H9 (cell line): ENCODE results near the gene ISM2. TPM values are rescaled to one million over a fixed set of nuclear protein-coding genes. Genes with fewer than 3 reads are reported as not detected.

ENCODE experiments used
- DNase-seq: peaks from one replicate; pipeline ENCODE4 v3.0.0-alpha.2; 2017
- H2AFZ ChIP-seq: one replicate; pipeline ENCODE4 v1.6.1; 2013; ENCODE audit warnings: mild to moderate bottlenecking, low read length, control low read depth, moderate library complexity
- H2AK5ac ChIP-seq: 2 replicates; pipeline ENCODE4 v1.6.1; 2013; ENCODE audit warnings: low read length, control low read depth, mixed read lengths; ENCODE audit not compliant: insufficient read length
- H2BK120ac ChIP-seq: one replicate; pipeline ENCODE4 v1.6.1; 2013; ENCODE audit warnings: low read depth, mild to moderate bottlenecking, low read length, control low read depth, inconsistent platforms; ENCODE audit not compliant: poor library complexity, severe bottlenecking
- H2BK12ac ChIP-seq: 2 replicates; pipeline ENCODE4 v1.6.1; 2013; ENCODE audit warnings: low read length, control low read depth, mixed read lengths, low read depth; ENCODE audit not compliant: insufficient read length
- H2BK15ac ChIP-seq: 2 replicates; pipeline ENCODE4 v1.6.1; 2013; ENCODE audit warnings: low read depth, low read length, control low read depth
- H2BK20ac ChIP-seq: one replicate; pipeline ENCODE4 v1.6.1; 2013; ENCODE audit warnings: low read depth, mild to moderate bottlenecking, low read length, control low read depth, inconsistent platforms; ENCODE audit not compliant: poor library complexity, severe bottlenecking
- H2BK5ac ChIP-seq: 2 replicates; pipeline ENCODE4 v1.6.1; 2013; ENCODE audit warnings: low read length, control low read depth, mixed read lengths; ENCODE audit not compliant: insufficient read length
- H3K14ac ChIP-seq: 2 replicates; pipeline ENCODE4 v1.6.1; 2013; ENCODE audit warnings: low read length, control low read depth; ENCODE audit not compliant: insufficient read depth
- H3K18ac ChIP-seq: 2 replicates; pipeline ENCODE4 v1.6.1; 2013; ENCODE audit warnings: low read depth, mild to moderate bottlenecking, mixed read lengths, low read length, control low read depth; ENCODE audit not compliant: insufficient read length
- H3K23ac ChIP-seq: 2 replicates; pipeline ENCODE4 v1.6.1; 2013; ENCODE audit warnings: low read length, control low read depth, mixed read lengths, low read depth; ENCODE audit not compliant: insufficient read length
- H3K23me2 ChIP-seq: 2 replicates; pipeline ENCODE4 v1.6.1; 2013; ENCODE audit warnings: low read depth, mild to moderate bottlenecking, mixed read lengths, low read length, control low read depth; ENCODE audit not compliant: insufficient read length, poor library complexity, severe bottlenecking
- H3K27ac ChIP-seq: 2 replicates; pipeline ENCODE4 v1.5.1; 2013; ENCODE audit warnings: low read length, control low read depth, mixed read lengths, low read depth; ENCODE audit not compliant: insufficient read length
- H3K27me3 ChIP-seq: 2 replicates; pipeline ENCODE4 v1.6.1; 2013; ENCODE audit warnings: low read length, control low read depth, inconsistent platforms; ENCODE audit not compliant: insufficient read depth
- H3K4ac ChIP-seq: 2 replicates; pipeline ENCODE4 v1.6.1; 2013; ENCODE audit warnings: low read depth, mild to moderate bottlenecking, control low read depth, inconsistent platforms, low read length, moderate library complexity
- H3K4me1 ChIP-seq: 2 replicates; pipeline ENCODE4 v1.6.1; 2013; ENCODE audit warnings: low read length, control low read depth, inconsistent platforms; ENCODE audit not compliant: insufficient read depth
- H3K4me2 ChIP-seq: 2 replicates; pipeline ENCODE4 v1.6.1; 2013; ENCODE audit warnings: low read length, control low read depth, mixed read lengths; ENCODE audit not compliant: insufficient read length, insufficient read depth
- H3K56ac ChIP-seq: 2 replicates; pipeline ENCODE4 v1.6.1; 2013; ENCODE audit warnings: low read depth, mild to moderate bottlenecking, mixed read lengths, low read length, control low read depth; ENCODE audit not compliant: insufficient read length
- H3K79me1 ChIP-seq: 2 replicates; pipeline ENCODE4 v1.6.1; 2013; ENCODE audit warnings: low read depth, mild to moderate bottlenecking, moderate library complexity, low read length, control low read depth, inconsistent platforms; ENCODE audit not compliant: insufficient read depth, poor library complexity, severe bottlenecking
- H3K79me2 ChIP-seq: 2 replicates; pipeline ENCODE4 v1.6.1; 2013; ENCODE audit warnings: low read length, control low read depth, inconsistent platforms; ENCODE audit not compliant: insufficient read depth
- H3K9ac ChIP-seq: 2 replicates; pipeline ENCODE4 v1.6.1; 2013; ENCODE audit warnings: low read length, control low read depth, mixed read lengths; ENCODE audit not compliant: insufficient read length; ENCODE audit errors: extremely low read depth
- H3K9me3 ChIP-seq: one replicate; pipeline ENCODE4 v1.6.1; 2013; ENCODE audit warnings: low read depth, low read length, inconsistent platforms; ENCODE audit not compliant: control insufficient read depth
- H3T11ph ChIP-seq: one replicate; pipeline ENCODE4 v1.6.1; 2013; ENCODE audit warnings: mild to moderate bottlenecking, low read length, control low read depth, inconsistent platforms
- H4K20me1 ChIP-seq: one replicate; pipeline ENCODE4 v1.6.1; 2013; ENCODE audit not compliant: control insufficient read depth, insufficient read length, insufficient read depth
- H4K5ac ChIP-seq: 2 replicates; pipeline ENCODE4 v1.6.1; 2013; ENCODE audit warnings: low read depth, mild to moderate bottlenecking, mixed read lengths, low read length, control low read depth; ENCODE audit not compliant: insufficient read length
- H4K8ac ChIP-seq: replicated peaks from 2 replicates; pipeline ENCODE4 v1.6.1; 2013; ENCODE audit warnings: low read length, control low read depth, mixed read lengths, low read depth; ENCODE audit not compliant: insufficient read length
- H4K91ac ChIP-seq: 2 replicates; pipeline ENCODE4 v1.6.1; 2013; ENCODE audit warnings: low read depth, mild to moderate bottlenecking, moderate library complexity, mixed read lengths, low read length, control low read depth; ENCODE audit not compliant: insufficient read length
- H3K27ac Mint-ChIP-seq, 3 experiments: 2 replicates in 2 of 3; 3 replicates in 1 of 3; pipeline ENCODE4 v1.8.0; 2020 to 2021; ENCODE audit warnings: mixed read lengths in 3 of 3, mild to moderate bottlenecking in 1 of 3, moderate library complexity in 1 of 3
- H3K27me3 Mint-ChIP-seq: 2 replicates; pipeline ENCODE4 v1.8.0; 2021; ENCODE audit warnings: low read depth, mild to moderate bottlenecking, moderate library complexity, mixed read lengths
- H3K36me3 Mint-ChIP-seq, 3 experiments: 2 replicates in 2 of 3; 3 replicates in 1 of 3; pipeline ENCODE4 v1.8.0; 2020 to 2021; ENCODE audit warnings: low read depth in 3 of 3, mixed read lengths in 3 of 3; ENCODE audit not compliant: insufficient read depth in 1 of 3
- H3K4me1 Mint-ChIP-seq, 2 experiments: 2 replicates each; pipeline ENCODE4 v1.8.0; 2020; ENCODE audit warnings: mixed read lengths in 2 of 2
- H3K4me3 Mint-ChIP-seq, 2 experiments: 2 replicates in 1 of 2; 3 replicates in 1 of 2; pipeline ENCODE4 v1.8.0; 2020 to 2021; ENCODE audit warnings: mild to moderate bottlenecking in 2 of 2, mixed read lengths in 2 of 2, moderate library complexity in 1 of 2
- H3K9me3 Mint-ChIP-seq, 2 experiments: 2 replicates in 1 of 2; 3 replicates in 1 of 2; pipeline ENCODE4 v1.8.0; 2020; ENCODE audit warnings: mild to moderate bottlenecking in 2 of 2, mixed read lengths in 2 of 2, moderate library complexity in 1 of 2
- CTCF ChIP-seq: fragments of 200-600 bp; sonication (generic); conservative IDR thresholded peaks from 3 replicates; pipeline ENCODE4 v1.8.0; 2021; ENCODE audit warnings: antibody characterized with exemption, mild to moderate bottlenecking
- WGBS: extraction: QIAGEN DNeasy Blood & Tissue Kit; methylation state at CpG from one replicate; pipeline ENCODE4 v1.1.7; 2013; ENCODE audit warnings: missing lambda C conversion rate, low lambda C conversion rate, mixed read lengths; ENCODE audit not compliant: insufficient read length; ENCODE audit errors: extremely low coverage; 5-methylcytosine and 5-hydroxymethylcytosine counted together
- total RNA-seq: library from RNA; stranded (reverse); gene quantifications from 2 replicates; pipeline ENCODE4 v1.2.1, GENCODE V29; 2021

The ISM2 gene
- total RNA-seq, 1 experiment from 2014 or later: 0.39 TPM

DNA sequence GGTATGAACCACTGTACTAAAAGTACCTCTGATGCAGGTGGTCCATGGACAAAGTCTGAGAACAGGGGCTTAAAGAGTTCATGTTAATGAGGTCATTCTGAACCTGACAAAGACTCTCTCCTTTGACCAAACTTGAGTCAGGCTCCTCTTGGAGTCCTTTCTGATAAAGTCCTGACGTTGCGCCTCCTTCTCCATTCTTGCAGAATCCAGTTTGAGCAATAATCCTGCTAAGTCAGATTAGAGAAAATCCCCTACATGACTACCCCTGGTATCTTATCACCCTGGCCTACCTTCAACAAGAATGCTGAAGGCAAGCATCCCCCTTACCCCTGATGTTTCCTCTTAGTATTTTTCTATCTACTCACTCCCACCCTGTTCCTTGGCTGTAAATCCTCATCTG, 46.0 kb upstream of the ISM2 start:
- no CpG with 5 or more reads among the region's 2 CpGs for WGBS
- Histone ChIP-seq H3K79me2 (no peaks in the 10 kb centered on the region), H3K14ac (no peak overlapping the region), H2BK12ac (no peak overlapping the region), H3K23me2 (no peaks in the 10 kb centered on the region), H4K20me1 (no peaks in the 10 kb centered on the region), H3K27me3 (no peaks in the 10 kb centered on the region; the same call in 1 of the 2 replicates), H3K4me2 (no peak overlapping the region), H3K56ac (no peak overlapping the region), H3K79me1 (no peaks in the 10 kb centered on the region), H2BK5ac (no peak overlapping the region), H3K27ac (no peak overlapping the region), H3K9ac (no peak overlapping the region), H2BK15ac (no peak overlapping the region), H4K8ac (no peak overlapping the region), H3T11ph (no peak overlapping the region), H4K5ac (no peak overlapping the region), H2BK20ac (no peak overlapping the region), H3K18ac (no peak overlapping the region), H3K9me3 (no peaks in the 10 kb centered on the region), H2AFZ (no peak overlapping the region), H3K23ac (no peak overlapping the region), H2AK5ac (no peak overlapping the region), H2BK120ac (no peak overlapping the region), H4K91ac (no peak overlapping the region), H3K4me1 (no peaks in the 10 kb centered on the region), H3K4ac (no peak overlapping the region)
- no peak for DNase-seq
- Mint-ChIP-seq H3K9me3 (no peaks in the 10 kb centered on the region), H3K4me1 (peaks cover 2 to 4% of the 10 kb centered on the region in 2 experiments), H3K27me3 (no peaks in the 10 kb centered on the region), H3K36me3 (peaks cover 0 to 36% (median 20%) of the 10 kb centered on the region in 3 experiments; a peak in 6 of 7 replicates), H3K4me3 (no peak overlapping the region), H3K27ac (0 out of 7 replicates have a peak overlapping the region, but pooled peaks of 1 of the 3 experiments have one; percentile 36)
- TF ChIP-seq CTCF: no peak
